SK-N-SH treated with all-trans-retinoic acid at 6 μM for 48 hours (cell line): ENCODE results near the gene INTS1.

Experiments
- ATAC-seq: fragments of 200-7000 bp; cut with Tn5 transposase; 3 replicates; pipeline ENCODE4 v1.9.1; 2020; ENCODE audit warnings: mild to moderate bottlenecking, moderate library complexity
- ARNTL ChIP-seq: fragments of 450-650 bp; formaldehyde crosslinking; IDR thresholded peaks from 2 replicates; pipeline ENCODE4 v1.5.0; 2020; ENCODE audit warnings: low read depth, mild to moderate bottlenecking, moderate library complexity, borderline replicate concordance
- BACH2 ChIP-seq: fragments of 250-450 bp; sonication (Bioruptor Pico); IDR thresholded peaks from 2 replicates; pipeline ENCODE4 v1.9.0; 2021; ENCODE audit warnings: mild to moderate bottlenecking, borderline replicate concordance
- CREB5 ChIP-seq: fragments of 250-450 bp; sonication (Bioruptor Pico); IDR thresholded peaks from 2 replicates; pipeline ENCODE4 v1.5.1; 2020; ENCODE audit warnings: low read depth, mild to moderate bottlenecking, moderate library complexity
- GLIS3 ChIP-seq: fragments of 250-450 bp; sonication (Bioruptor Pico); IDR thresholded peaks from 2 replicates; pipeline ENCODE4 v1.5.0; 2020; ENCODE audit warnings: mild to moderate bottlenecking, moderate library complexity
- ISL1 ChIP-seq: fragments of 250-450 bp; sonication (Bioruptor Pico); IDR thresholded peaks from 2 replicates; pipeline ENCODE4 v2.1.2; 2022; ENCODE audit warnings: mild to moderate bottlenecking, moderate library complexity
- OSR1 ChIP-seq: fragments of 250-450 bp; sonication (Bioruptor Pico); IDR thresholded peaks from 2 replicates; pipeline ENCODE4 v1.8.0; 2022; ENCODE audit warnings: moderate library complexity, mild to moderate bottlenecking, inconsistent platforms
- SNAI2 ChIP-seq: fragments of 250-450 bp; sonication (Bioruptor Pico); IDR thresholded peaks from 2 replicates; pipeline ENCODE4 v1.5.0; 2020; ENCODE audit warnings: mild to moderate bottlenecking, moderate library complexity
- TCF4 ChIP-seq: fragments of 250-450 bp; sonication (Bioruptor Pico); IDR thresholded peaks from 2 replicates; pipeline ENCODE4 v1.8.0; 2021; ENCODE audit warnings: mild to moderate bottlenecking, moderate library complexity, borderline replicate concordance
- TOX ChIP-seq: fragments of 250-450 bp; sonication (Bioruptor Pico); IDR thresholded peaks from 2 replicates; pipeline ENCODE4 v1.8.0; 2021; ENCODE audit warnings: mild to moderate bottlenecking, moderate library complexity, borderline replicate concordance
- ZC3H10 ChIP-seq: fragments of 250-450 bp; sonication (Bioruptor Pico); IDR thresholded peaks from 2 replicates; pipeline ENCODE4 v1.5.1; 2021; ENCODE audit warnings: mild to moderate bottlenecking, moderate library complexity
- ZFP3 ChIP-seq: fragments of 250-450 bp; sonication (Bioruptor Pico); IDR thresholded peaks from 2 replicates; pipeline ENCODE4 v1.5.0; 2020; ENCODE audit warnings: mild to moderate bottlenecking, moderate library complexity
- ZFP30 ChIP-seq: fragments of 450-650 bp; formaldehyde crosslinking; IDR thresholded peaks from 2 replicates; pipeline ENCODE4 v1.5.0; 2022; ENCODE audit warnings: mild to moderate bottlenecking, moderate library complexity
- ZNF565 ChIP-seq: fragments of 450-650 bp; formaldehyde crosslinking; conservative IDR thresholded peaks from 2 replicates; pipeline ENCODE4 v1.5.0; 2020; ENCODE audit warnings: low read depth, mild to moderate bottlenecking, moderate library complexity
- ZNF70 ChIP-seq: fragments of 450-650 bp; formaldehyde crosslinking; IDR thresholded peaks from 2 replicates; pipeline ENCODE4 v1.5.0; 2020; ENCODE audit warnings: mild to moderate bottlenecking, moderate library complexity
- ZNF8 ChIP-seq: fragments of 450-650 bp; formaldehyde crosslinking; IDR thresholded peaks from 2 replicates; pipeline ENCODE4 v1.5.0; 2020; ENCODE audit warnings: mild to moderate bottlenecking, moderate library complexity
- TF ChIP-seq, protein P1 (sequence below): fragments of 250-450 bp; sonication (Bioruptor Pico); IDR thresholded peaks from 2 replicates; pipeline ENCODE4 v1.8.0; 2020; ENCODE audit warnings: mild to moderate bottlenecking, moderate library complexity, borderline replicate concordance
- TF ChIP-seq, protein P2 (sequence below): fragments of 250-450 bp; sonication (Bioruptor Pico); IDR thresholded peaks from 2 replicates; pipeline ENCODE4 v1.5.1; 2021; ENCODE audit warnings: mild to moderate bottlenecking, moderate library complexity
- TF ChIP-seq, protein P3 (sequence below): fragments of 250-450 bp; sonication (Bioruptor Pico); IDR thresholded peaks from 2 replicates; pipeline ENCODE4 v1.5.0; 2020; ENCODE audit warnings: mild to moderate bottlenecking, moderate library complexity
- TF ChIP-seq, protein P4 (sequence below): fragments of 250-450 bp; sonication (Bioruptor Pico); IDR thresholded peaks from 2 replicates; pipeline ENCODE4 v1.8.0; 2021; ENCODE audit warnings: low read depth, mild to moderate bottlenecking, moderate library complexity, borderline replicate concordance

INTS1 gene

DNA sequence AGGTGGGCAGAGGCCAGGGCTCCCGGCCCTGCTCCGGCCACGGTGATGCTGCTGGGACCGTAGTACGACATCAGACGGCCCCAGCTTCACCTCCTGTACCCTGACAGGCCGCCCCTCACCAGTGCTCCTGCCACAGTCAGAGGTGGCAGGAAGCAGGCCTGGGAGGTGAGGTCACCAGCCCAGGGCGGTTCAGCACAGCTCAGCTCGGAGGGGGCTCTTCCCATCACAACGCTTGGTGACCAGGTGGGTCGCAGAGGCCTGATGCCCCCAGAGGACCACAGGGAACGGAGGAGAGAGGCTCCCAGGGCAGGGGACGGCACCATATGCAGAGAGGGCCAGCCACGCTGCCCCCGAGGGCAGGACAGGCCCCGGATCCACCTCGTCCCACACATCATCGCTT lies 53.8 kb downstream of the INTS1 start:
- TF ChIP-seq ARNTL (CRISPR knock-in tag) (no peak), ZNF565 (CRISPR knock-in tag) (no peak)
- no peak for ATAC-seq

GRCh38 chr7:1449951-1450350 lies 54.2 kb downstream of the INTS1 start:
- TF ChIP-seq OSR1 (CRISPR knock-in tag) (no peak), ZNF8 (no peak), BACH2 (no peak), GLIS3 (CRISPR knock-in tag) (no peak), ISL1 (CRISPR knock-in tag) (no peak), CREB5 (CRISPR knock-in tag) (no peak), ZNF565 (CRISPR knock-in tag) (no peak), TCF4 (CRISPR knock-in tag) (no peak), ZFP3 (CRISPR knock-in tag) (no peak), ARNTL (CRISPR knock-in tag) (no peak), SNAI2 (CRISPR knock-in tag) (no peak), ZC3H10 (no peak), ZNF70 (CRISPR knock-in tag) (no peak), TOX (CRISPR knock-in tag) (no peak)
- TF ChIP-seq, protein P1, sequence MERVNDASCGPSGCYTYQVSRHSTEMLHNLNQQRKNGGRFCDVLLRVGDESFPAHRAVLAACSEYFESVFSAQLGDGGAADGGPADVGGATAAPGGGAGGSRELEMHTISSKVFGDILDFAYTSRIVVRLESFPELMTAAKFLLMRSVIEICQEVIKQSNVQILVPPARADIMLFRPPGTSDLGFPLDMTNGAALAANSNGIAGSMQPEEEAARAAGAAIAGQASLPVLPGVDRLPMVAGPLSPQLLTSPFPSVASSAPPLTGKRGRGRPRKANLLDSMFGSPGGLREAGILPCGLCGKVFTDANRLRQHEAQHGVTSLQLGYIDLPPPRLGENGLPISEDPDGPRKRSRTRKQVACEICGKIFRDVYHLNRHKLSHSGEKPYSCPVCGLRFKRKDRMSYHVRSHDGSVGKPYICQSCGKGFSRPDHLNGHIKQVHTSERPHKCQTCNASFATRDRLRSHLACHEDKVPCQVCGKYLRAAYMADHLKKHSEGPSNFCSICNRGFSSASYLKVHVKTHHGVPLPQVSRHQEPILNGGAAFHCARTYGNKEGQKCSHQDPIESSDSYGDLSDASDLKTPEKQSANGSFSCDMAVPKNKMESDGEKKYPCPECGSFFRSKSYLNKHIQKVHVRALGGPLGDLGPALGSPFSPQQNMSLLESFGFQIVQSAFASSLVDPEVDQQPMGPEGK (CRISPR knock-in tag): no peak
- TF ChIP-seq, protein P2, sequence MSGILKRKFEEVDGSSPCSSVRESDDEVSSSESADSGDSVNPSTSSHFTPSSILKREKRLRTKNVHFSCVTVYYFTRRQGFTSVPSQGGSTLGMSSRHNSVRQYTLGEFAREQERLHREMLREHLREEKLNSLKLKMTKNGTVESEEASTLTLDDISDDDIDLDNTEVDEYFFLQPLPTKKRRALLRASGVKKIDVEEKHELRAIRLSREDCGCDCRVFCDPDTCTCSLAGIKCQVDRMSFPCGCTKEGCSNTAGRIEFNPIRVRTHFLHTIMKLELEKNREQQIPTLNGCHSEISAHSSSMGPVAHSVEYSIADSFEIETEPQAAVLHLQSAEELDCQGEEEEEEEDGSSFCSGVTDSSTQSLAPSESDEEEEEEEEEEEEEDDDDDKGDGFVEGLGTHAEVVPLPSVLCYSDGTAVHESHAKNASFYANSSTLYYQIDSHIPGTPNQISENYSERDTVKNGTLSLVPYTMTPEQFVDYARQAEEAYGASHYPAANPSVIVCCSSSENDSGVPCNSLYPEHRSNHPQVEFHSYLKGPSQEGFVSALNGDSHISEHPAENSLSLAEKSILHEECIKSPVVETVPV (CRISPR knock-in tag): no peak
- TF ChIP-seq, protein P3, sequence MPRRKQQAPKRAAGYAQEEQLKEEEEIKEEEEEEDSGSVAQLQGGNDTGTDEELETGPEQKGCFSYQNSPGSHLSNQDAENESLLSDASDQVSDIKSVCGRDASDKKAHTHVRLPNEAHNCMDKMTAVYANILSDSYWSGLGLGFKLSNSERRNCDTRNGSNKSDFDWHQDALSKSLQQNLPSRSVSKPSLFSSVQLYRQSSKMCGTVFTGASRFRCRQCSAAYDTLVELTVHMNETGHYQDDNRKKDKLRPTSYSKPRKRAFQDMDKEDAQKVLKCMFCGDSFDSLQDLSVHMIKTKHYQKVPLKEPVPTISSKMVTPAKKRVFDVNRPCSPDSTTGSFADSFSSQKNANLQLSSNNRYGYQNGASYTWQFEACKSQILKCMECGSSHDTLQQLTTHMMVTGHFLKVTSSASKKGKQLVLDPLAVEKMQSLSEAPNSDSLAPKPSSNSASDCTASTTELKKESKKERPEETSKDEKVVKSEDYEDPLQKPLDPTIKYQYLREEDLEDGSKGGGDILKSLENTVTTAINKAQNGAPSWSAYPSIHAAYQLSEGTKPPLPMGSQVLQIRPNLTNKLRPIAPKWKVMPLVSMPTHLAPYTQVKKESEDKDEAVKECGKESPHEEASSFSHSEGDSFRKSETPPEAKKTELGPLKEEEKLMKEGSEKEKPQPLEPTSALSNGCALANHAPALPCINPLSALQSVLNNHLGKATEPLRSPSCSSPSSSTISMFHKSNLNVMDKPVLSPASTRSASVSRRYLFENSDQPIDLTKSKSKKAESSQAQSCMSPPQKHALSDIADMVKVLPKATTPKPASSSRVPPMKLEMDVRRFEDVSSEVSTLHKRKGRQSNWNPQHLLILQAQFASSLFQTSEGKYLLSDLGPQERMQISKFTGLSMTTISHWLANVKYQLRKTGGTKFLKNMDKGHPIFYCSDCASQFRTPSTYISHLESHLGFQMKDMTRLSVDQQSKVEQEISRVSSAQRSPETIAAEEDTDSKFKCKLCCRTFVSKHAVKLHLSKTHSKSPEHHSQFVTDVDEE (CRISPR knock-in tag): no peak
- TF ChIP-seq, protein P4, sequence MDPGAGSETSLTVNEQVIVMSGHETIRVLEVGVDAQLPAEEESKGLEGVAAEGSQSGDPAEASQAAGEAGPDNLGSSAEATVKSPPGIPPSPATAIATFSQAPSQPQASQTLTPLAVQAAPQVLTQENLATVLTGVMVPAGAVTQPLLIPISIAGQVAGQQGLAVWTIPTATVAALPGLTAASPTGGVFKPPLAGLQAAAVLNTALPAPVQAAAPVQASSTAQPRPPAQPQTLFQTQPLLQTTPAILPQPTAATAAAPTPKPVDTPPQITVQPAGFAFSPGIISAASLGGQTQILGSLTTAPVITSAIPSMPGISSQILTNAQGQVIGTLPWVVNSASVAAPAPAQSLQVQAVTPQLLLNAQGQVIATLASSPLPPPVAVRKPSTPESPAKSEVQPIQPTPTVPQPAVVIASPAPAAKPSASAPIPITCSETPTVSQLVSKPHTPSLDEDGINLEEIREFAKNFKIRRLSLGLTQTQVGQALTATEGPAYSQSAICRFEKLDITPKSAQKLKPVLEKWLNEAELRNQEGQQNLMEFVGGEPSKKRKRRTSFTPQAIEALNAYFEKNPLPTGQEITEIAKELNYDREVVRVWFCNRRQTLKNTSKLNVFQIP (CRISPR knock-in tag): no peak
- no peak for ATAC-seq

- ATAC-seq: no peak
- TF ChIP-seq, protein P1 (CRISPR knock-in tag): no peak
- no peak for TF ChIP-seq SNAI2 (CRISPR knock-in tag)
- TF ChIP-seq ZC3H10: no peak
- TF ChIP-seq, protein P3 (CRISPR knock-in tag): no peak
- TF ChIP-seq CREB5 (CRISPR knock-in tag): no peak
- no peak for TF ChIP-seq BACH2
- TF ChIP-seq ZFP3 (CRISPR knock-in tag): no peak
- TF ChIP-seq ZNF70 (CRISPR knock-in tag): no peak
- TF ChIP-seq, protein P4 (CRISPR knock-in tag): no peak
- TF ChIP-seq ZFP30 (CRISPR knock-in tag): no peak
Observed at GRCh38 chr7:1449501-1449900, 54.7 kb downstream of the INTS1 start.
